Thymus (tissue), 11 donors: ENCODE results near the gene NRXN3. TPM values are rescaled to one million over a fixed set of nuclear protein-coding genes. Genes with fewer than 3 reads are reported as not detected.

Experiments used
- DNase-seq, 9 donors: peaks; one replicate each; pipeline ENCODE4 v3.0.0-alpha.2; 2013; ENCODE audit warnings: low spot score in 9 of 9, low read depth in 6 of 9, missing footprints in 1 of 9
- H3K27ac ChIP-seq, 2 donors: one replicate each; pipeline ENCODE4 v1.5.1; 2013; ENCODE audit warnings: control low read depth in 1 of 2, low read depth in 1 of 2, low read length in 1 of 2, mild to moderate bottlenecking in 1 of 2, moderate library complexity in 1 of 2
- H3K27me3 ChIP-seq, 2 donors: one replicate each; pipeline ENCODE4 v1.5.1; 2013; ENCODE audit warnings: low read length in 1 of 2; ENCODE audit not compliant: control insufficient read depth in 2 of 2, insufficient read depth in 1 of 2
- H3K36me3 ChIP-seq, 2 donors: one replicate each; pipeline ENCODE4 v1.5.1; 2013; ENCODE audit warnings: low read length in 1 of 2, mild to moderate bottlenecking in 1 of 2, moderate library complexity in 1 of 2; ENCODE audit not compliant: control insufficient read depth in 2 of 2, insufficient read depth in 2 of 2
- H3K4me1 ChIP-seq, 2 donors: one replicate each; pipeline ENCODE4 v1.5.1; 2013; ENCODE audit warnings: low read length in 2 of 2; ENCODE audit not compliant: control insufficient read depth in 2 of 2, insufficient read depth in 2 of 2
- H3K4me3 ChIP-seq, 2 donors: one replicate each; pipeline ENCODE4 v1.5.1; 2013; ENCODE audit warnings: low read length in 2 of 2, control low read depth in 1 of 2, mild to moderate bottlenecking in 1 of 2
- H3K9me3 ChIP-seq, 2 donors: one replicate each; pipeline ENCODE4 v1.5.1; 2013; ENCODE audit warnings: low read length in 1 of 2, mild to moderate bottlenecking in 1 of 2; ENCODE audit not compliant: control insufficient read depth in 2 of 2, insufficient read depth in 1 of 2
- WGBS: extraction: QIAGEN DNeasy Blood & Tissue Kit; methylation state at CpG from one replicate; pipeline ENCODE4 v1.1.7; 2013; 5-methylcytosine and 5-hydroxymethylcytosine counted together
- polyA plus RNA-seq: library from polyadenylated mRNA; stranded (reverse); fragments of 200-250 nt; gene quantifications from one replicate; pipeline ENCODE4 v1.2.3, GENCODE V29; 2013
- total RNA-seq: library from RNA; stranded (reverse); fragments of 120-200 nt; gene quantifications from one replicate; pipeline ENCODE4 v1.2.4, GENCODE V29; 2013
- donor health status: healthy.

NRXN3 gene
- total and polyA plus RNA-seq, 2 donors: 1.5 to 3.7 TPM

DNA sequence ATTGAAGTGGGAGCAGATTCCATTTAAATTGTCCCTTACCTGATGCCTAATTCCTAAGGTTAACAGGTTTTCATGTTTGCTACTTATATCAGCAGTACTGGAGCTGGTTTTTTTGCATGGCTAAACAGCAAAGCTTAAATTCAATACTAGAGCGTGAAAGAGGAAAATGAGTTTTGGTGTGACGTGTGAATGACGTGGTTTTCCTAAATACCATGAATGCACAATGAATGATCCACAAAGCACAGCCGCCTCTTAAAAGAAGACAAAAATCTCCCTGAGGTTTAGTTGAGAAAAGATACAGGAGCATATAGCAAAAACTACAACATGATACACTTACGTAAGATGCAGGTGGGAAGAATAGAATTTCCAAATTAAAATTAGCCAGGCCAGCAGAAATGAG, 1310.0 kb downstream of the NRXN3 start:
- 94% methylated on average over 5 of the region's 5 CpGs for WGBS
- H3K4me3 ChIP-seq: no peak overlapping the region
- no peak for DNase-seq
- H3K36me3 ChIP-seq: no peaks in the 10 kb centered on the region
- H3K9me3 ChIP-seq: no peaks in the 10 kb centered on the region
- H3K27ac ChIP-seq: no peak overlapping the region
- H3K27me3 ChIP-seq: no peaks in the 10 kb centered on the region
- H3K4me1 ChIP-seq: no peaks in the 10 kb centered on the region

DNA sequence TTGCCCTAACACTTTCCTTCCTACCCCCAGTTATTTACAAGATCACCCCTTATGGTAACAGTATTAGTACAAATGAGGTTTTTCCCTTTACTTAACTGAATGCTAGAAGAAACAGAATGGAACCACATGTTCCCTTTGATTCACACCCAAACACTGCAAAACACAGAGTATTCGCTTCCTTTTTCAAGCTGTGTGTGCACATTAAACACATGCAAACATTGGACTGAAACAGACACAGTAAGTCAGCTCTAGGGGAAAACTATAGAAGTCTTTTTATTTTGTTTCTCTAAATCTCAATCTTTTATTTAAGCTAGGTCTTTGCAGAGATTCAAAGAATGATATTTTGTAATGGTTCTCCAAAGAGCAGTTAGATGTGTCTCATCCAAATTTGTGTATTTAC, 1312.7 kb downstream of the NRXN3 start:
- no peak overlapping the region for H3K4me3 ChIP-seq
- H3K27me3 ChIP-seq: no peaks in the 10 kb centered on the region
- no peaks in the 10 kb centered on the region for H3K4me1 ChIP-seq
- H3K36me3 ChIP-seq: no peaks in the 10 kb centered on the region
- H3K27ac ChIP-seq: no peak overlapping the region
- H3K9me3 ChIP-seq: no peaks in the 10 kb centered on the region
- 91% methylated on average over 1 of the region's 1 CpG for WGBS
- DNase-seq: no peak

DNA sequence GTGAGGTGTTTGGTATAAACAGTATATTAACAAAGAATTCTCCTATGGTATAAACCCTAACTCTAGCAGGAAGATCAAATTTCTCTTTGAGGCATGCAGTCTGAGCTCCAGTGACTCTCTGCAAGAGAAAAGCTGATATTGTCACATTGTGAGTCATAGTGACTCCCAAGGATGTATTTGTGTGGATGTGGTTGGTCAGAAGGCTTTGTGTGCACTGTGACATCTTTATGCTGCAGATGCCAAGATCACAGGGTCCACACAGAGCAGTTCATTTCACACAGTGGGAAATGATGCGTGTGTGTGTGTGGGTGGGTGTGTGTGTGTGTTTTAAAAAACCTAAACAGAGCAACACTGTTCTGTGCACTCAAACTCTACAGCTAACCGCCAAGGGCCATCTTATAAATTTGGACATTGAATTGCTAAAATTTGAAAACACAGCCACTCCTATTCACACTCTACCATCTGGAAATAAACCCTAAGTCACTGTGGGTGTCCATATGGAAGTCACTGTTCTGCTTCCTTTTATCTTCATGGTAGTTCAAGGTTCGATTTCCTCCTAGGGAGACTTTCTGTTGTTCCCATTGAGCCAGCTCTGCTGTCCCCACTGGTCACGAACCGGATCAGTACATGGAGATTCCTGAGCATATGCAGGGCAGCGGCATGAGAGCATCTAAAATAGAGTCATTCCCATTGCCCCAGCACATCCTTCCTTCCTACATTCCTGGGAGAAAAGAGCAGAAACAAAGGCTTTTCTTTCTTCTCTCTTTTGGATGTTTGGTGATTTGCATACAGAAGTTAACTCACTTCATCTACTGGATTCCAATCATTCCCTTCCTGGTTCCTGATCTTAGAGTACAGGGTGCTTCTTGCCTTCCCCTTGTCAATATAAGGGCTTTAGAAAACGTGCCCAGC, 1313.6 kb downstream of the NRXN3 start:
- 83% methylated on average over 7 of the region's 7 CpGs for WGBS
- no peaks in the 10 kb centered on the region for H3K4me1 ChIP-seq
- no peak for DNase-seq

DNA sequence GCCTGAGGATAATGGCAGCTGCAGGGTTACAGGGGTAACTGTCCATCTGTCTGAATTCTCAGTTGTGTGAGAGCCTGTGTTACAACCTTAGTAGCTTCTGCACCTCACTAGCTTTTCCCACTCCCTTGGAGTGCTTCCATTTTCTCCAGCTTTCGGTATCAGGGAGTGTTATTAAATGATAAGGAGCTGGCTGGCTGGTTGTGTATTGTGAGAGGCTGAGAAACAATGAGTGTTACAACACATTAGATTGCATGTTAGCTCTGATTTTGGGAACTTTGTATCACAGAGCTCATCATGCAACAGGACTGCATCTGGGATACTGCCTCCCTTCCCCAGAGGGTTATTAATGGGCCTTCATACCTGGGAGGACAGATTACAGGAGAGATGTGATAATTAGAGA, 1317.5 kb downstream of the NRXN3 start:
- H3K4me3 ChIP-seq: no peak overlapping the region

More for the DNA sequence above, 1313.6 kb downstream of the NRXN3 start:
- Histone ChIP-seq H3K9me3 (no peaks in the 10 kb centered on the region), H3K27me3 (no peaks in the 10 kb centered on the region), H3K36me3 (no peaks in the 10 kb centered on the region), H3K27ac (no peak overlapping the region), H3K4me3 (no peak overlapping the region)

DNA sequence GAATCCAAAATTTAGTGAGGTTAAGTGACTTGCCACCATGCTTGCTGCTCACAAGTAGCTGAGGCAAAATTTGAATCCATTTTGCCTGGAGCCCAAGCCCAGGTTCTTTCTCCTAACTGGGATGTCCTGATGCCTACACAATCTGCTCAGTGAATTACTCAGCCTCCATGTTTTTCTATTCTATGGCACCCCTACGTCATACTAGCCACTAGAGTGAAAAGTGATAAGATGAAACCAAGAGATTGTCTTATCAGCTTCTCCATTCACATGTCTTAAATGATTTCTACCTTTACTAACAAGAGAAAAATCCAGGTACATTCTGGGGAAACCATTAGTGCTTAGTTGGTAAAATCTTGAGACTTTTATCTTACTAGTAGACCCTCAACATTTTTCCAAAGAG, 1321.0 kb downstream of the NRXN3 start:
- H3K27me3 ChIP-seq: no peaks in the 10 kb centered on the region
- no peak overlapping the region for H3K4me3 ChIP-seq
- H3K27ac ChIP-seq: no peak overlapping the region
- H3K36me3 ChIP-seq: no peaks in the 10 kb centered on the region
- WGBS: 75% methylated on average over 1 of the region's 1 CpG
- H3K4me1 ChIP-seq: no peaks in the 10 kb centered on the region
- peaks cover 0 to 3% of the 10 kb centered on the region in 2 donors for H3K9me3 ChIP-seq
- DNase-seq: no peak

More for the DNA sequence above, 1317.5 kb downstream of the NRXN3 start:
- WGBS: 78% methylated on average over 1 of the region's 1 CpG
- no peak for DNase-seq
- H3K27ac ChIP-seq: no peak overlapping the region
- no peaks in the 10 kb centered on the region for H3K4me1 ChIP-seq
- H3K9me3 ChIP-seq: no peaks in the 10 kb centered on the region
- no peaks in the 10 kb centered on the region for H3K36me3 ChIP-seq
- no peaks in the 10 kb centered on the region for H3K27me3 ChIP-seq

DNA sequence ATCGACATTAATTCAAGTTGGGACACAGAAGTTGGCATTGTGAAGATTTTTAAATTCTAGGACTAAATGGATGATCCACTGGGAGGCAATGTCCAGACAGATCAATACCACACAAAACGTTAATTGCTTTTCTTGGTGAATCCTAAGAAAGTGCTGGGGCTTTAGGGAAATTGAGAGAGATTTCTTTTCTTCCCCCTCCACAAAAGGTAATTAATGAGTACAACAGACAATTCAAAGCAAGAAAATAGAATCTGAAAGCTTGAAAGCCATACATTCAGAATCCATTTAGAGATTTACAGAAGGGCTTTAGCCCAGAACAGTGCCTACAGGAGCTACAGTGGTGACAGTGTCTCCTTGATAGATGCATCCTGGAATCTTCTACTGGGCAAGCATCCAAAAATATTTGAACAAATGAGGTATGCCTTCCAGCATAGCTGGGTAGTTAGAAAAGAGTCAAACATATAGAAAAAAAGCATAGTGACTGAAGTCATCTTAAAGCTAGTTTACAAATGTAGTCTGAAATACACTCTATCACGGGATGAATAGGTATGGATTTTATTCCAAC, 1323.0 kb downstream of the NRXN3 start:
- no peaks in the 10 kb centered on the region for H3K27me3 ChIP-seq
- H3K9me3 ChIP-seq: peaks cover 0 to 3% of the 10 kb centered on the region in 2 donors
- no peak overlapping the region for H3K27ac ChIP-seq
- DNase-seq: no peak
- no peak overlapping the region for H3K4me3 ChIP-seq
- WGBS: 87% methylated on average over 3 of the region's 3 CpGs
- no peaks in the 10 kb centered on the region for H3K36me3 ChIP-seq
- H3K4me1 ChIP-seq: no peaks in the 10 kb centered on the region

DNA sequence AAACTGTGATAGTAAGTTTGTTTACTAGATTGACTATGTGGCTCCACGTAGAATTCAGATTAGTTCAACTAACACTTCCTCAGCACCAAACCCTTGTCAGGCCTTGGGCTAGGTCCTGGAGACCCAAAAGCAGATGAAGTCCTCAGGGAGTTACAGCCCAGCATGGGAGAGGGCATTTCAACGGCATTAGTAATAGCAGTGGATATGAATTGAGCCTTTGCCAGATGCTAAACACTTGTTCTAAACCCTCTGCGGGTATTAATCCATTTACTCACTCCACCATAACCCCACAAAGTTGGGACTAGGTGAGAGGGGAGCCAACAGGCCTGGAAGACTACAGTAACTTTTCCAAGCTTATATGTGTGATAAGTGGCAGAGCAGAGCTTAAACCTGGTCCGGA, 1326.5 kb downstream of the NRXN3 start:
- Histone ChIP-seq H3K4me1 (no peaks in the 10 kb centered on the region), H3K27ac (no peak overlapping the region), H3K36me3 (no peaks in the 10 kb centered on the region), H3K9me3 (peaks cover 0 to 3% of the 10 kb centered on the region in 2 donors), H3K27me3 (no peaks in the 10 kb centered on the region), H3K4me3 (no peak overlapping the region)
- 93% methylated on average over 4 of the region's 4 CpGs for WGBS
- DNase-seq: no peak

DNA sequence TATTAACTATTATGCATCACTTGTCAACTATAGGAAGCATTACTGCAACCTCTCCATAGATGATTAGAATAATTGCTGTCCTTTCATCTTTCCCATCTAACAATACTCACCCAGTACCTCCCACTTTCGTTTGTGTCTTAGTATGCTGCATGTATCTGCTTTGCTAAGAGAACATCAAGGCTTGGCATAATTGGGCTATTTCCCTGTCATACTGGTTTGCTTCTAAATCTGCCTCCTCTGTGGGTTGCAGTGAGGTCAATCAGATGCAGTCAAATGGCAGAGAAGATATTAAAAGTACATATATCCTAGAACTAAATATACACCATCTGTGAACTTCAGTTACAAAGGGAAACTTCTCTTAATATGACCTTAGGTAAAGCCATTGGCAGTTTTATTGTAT, 1330.3 kb downstream of the NRXN3 start:
- Histone ChIP-seq H3K27me3 (no peaks in the 10 kb centered on the region), H3K9me3 (no peaks in the 10 kb centered on the region), H3K4me3 (no peak overlapping the region), H3K36me3 (no peaks in the 10 kb centered on the region), H3K4me1 (no peaks in the 10 kb centered on the region), H3K27ac (no peak overlapping the region)
- no peak for DNase-seq
- WGBS: 52% methylated on average over 1 of the region's 1 CpG

DNA sequence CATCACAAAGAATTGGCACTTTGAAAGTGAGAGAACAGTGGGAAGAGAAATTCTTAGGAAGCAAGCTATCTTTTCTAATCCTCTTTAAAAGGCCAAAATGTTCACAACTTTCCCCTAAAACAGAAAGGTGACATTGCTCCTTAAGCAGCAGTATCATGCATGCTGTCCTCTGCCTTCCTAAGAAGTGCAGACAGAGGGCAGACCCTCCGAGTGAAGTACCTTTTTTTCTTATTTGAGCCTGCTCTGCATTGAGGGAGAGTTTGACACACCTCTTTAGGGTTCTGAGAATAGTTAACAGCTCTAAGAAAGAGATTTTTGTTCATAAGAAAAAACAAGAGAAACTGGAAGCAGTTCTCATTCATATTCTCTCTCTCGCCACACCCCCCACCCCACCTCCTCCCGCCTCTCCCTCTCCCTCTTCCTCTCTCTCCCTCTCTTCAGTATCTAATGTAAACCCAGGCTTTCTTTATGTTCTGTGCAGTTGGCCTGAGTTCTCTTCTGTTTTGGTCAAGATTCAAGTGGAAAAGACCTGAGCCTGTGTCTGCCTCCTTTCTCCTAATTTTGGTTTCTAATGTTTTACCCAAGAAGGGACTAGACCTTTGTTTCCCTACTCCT, 1332.1 kb downstream of the NRXN3 start:
- Histone ChIP-seq H3K4me1 (no peaks in the 10 kb centered on the region), H3K36me3 (no peaks in the 10 kb centered on the region), H3K27me3 (no peaks in the 10 kb centered on the region), H3K4me3 (no peak overlapping the region), H3K9me3 (no peaks in the 10 kb centered on the region), H3K27ac (no peak overlapping the region)
- whole genome bisulfite sequencing: 35% methylated on average over 3 of the region's 3 CpGs
- DNase-seq: no peak
